GM21717 (cell line): ENCODE measurements around the gene KDM4E.
"Not testable (repeated sequence)": the region's sequence is repeated elsewhere in the genome, so short reads cannot be mapped to it uniquely, and the experiment has no call there.

Source experiments
- ATAC-seq: cut with Tn5 transposase; IDR thresholded peaks from one replicate; pipeline ENCODE4 v1.9.1; 2021; ENCODE audit warnings: mild to moderate bottlenecking, moderate library complexity; ENCODE audit not compliant: unreplicated experiment

Gene KDM4E

DNA sequence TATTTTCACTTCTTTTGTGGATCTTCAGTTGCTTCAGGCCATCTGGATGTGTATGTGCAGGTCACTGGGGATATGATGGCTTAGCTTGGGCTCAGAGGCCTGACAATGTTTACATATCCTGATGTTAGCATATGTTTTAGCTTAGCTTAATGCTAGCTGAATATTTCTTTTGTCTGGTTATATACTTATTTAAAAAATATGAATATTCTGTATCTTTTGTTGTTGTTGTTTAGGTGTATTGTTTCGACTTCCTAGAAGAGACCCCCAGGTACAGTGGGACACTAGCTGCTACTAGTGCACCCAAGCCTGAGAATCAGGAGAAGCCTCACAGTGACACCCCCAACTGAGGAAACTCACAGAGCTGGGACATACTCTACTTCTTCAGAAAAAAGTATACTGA lies at the start of gene KDM4E:
TSS of gene KDM4E (plus strand) at position 301 of the 400 bp plus-strand sequence. CDS start 300 bp downstream, outside the sequence.
- no peak for ATAC-seq

DNA sequence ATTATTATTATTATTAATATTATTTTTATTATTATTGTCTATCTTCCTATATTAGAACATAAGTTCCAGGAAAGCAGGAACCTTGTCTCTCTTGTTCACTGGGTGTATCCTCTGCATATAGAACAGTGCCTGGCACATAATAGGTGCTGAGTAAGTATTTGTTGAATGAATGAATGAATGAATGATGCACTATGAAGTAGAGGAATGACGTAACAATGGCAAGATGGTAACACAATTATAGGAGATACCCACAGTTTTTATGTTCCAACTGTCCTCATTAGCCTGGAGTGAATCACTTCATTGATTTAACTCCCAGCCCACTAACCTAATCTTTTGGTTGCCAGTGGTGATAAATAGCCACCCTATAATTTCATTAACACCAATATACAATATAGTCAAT lies 49.5 kb upstream of the KDM4E start:
- no peak for ATAC-seq

DNA sequence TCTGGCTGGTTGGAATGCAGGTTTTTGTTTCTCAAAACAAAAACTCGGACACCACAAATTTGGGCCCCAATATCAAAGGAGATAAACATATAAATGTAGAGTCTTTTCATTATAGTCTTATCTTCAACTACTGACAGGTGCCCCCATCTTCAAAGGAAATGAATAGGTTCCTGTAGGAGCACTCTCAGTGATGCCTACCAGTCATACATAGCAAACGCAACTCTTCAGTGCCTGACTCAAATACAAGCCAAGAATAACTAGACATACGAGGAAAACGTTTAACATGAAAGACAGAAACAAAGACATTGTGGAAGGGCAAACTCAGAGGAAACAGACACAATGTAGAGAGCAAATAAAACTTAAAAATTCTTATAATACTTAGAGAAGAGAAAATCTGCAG lies 37.7 kb upstream of the KDM4E start:
- ATAC-seq: no peak

DNA sequence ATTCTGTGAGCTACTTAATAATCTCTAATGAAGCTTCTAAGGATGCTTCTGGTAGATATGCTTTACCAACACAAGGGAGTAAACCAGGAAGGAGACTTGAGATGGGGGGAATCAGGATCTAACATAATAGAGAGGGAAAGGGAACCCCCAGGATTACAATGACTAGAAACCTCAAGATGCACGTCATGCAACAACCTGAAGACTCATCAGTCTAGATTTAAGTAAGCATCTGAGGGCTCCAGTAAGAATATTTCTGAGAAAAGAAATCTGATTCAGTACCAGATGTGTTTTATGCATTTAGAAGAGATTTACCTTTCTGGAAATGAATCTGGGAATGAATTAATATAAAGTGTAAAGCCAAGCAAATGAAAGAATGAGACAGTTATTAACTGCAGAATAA lies 36.3 kb upstream of the KDM4E start:
- no peak for ATAC-seq

DNA sequence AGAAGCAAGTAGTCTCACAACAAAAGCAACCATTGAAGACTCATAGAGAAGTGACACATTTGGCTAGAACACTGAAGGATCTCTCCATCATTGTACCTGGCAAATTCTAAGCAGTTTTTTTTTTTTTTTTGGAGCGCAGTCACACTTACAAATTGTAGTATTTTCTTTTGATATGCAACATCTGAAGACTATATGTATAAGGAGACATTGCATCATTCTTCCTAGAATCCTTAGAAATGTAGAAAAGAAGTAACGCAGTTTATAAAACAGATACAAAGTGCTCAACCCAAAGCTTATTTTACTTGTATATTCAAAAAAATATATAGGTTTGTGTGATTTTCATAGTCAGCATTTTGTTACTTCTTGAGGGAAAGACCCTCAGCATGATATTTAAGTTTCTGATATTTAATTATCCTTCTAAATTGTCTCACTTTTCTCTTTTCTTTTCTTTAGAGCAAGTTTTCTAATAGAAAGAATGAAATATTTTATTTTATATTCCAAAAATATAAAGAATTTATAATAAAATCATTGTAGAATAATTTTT lies 31.6 kb upstream of the KDM4E start:
- ATAC-seq: no peak

DNA sequence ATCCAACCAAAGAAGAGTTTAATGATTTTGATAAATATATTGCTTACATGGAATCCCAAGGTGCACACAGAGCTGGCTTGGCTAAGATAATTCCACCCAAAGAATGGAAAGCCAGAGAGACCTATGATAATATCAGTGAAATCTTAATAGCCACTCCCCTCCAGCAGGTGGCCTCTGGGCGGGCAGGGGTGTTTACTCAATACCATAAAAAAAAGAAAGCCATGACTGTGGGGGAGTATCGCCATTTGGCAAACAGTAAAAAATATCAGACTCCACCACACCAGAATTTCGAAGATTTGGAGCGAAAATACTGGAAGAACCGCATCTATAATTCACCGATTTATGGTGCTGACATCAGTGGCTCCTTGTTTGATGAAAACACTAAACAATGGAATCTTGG lies 27.6 kb upstream of the KDM4E start:
- ATAC-seq: no peak

DNA sequence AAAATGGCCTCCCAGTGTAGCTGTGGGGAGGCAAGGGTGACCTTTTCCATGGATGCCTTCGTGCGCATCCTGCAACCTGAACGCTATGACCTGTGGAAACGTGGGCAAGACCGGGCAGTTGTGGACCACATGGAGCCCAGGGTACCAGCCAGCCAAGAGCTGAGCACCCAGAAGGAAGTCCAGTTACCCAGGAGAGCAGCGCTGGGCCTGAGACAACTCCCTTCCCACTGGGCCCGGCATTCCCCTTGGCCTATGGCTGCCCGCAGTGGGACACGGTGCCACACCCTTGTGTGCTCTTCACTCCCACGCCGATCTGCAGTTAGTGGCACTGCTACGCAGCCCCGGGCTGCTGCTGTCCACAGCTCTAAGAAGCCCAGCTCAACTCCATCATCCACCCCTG lies 26.8 kb upstream of the KDM4E start:
- no peak for ATAC-seq

DNA sequence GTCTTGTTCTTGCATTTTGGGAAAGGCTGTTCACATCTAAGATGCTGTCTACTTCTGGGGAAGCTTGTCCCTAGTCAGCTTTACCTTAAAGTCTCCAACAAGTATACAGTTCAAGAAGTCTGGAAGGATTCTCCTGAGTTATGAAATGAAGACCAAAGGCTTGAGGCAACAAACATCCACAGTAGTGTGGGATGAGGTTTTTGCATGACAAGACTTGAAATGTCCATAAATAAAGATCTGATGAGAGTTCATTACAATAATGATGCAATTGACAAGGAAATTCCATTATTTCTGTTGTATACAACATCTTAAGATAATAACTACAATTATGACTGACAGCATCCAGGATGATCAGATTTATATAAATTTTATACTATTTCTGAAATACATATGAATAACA lies 21.3 kb upstream of the KDM4E start:
- ATAC-seq: no peak

DNA sequence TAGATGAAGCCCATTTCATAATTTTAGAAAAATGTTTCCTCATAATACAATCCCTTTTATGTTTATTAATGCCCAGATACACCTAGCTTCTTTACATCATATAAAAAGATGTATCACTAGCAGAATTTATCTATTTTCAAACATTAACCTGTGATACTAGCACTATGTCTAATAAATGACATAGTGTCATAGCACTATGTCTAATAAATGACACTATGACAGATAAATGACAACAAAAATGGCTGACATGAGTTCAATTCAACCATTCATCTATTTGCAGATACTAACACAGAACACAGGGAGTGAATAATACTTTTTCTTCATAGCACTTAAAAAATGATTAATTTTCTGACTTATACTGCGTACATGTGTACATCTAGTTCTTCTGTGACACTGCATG lies 19.4 kb upstream of the KDM4E start:
- ATAC-seq: no peak

DNA sequence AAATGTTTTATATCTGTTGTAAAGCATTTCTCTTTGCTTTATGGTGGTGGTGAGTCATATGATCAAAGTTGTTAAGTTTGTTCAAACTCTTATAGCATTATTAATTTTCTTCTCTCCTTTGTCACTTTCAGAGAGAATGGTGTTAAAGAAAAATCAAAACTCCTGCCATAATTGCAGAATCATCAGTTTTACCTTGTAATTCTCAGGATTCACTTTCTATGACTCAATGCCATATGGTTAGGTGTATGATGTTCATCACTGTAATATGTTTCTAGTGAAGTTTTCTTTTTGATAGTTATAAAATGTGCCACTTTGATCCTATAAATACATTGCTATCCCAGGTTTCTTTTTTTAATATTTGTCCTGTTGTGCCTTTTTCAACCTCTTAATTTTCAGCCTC lies 13.7 kb upstream of the KDM4E start:
- ATAC-seq: no peak

DNA sequence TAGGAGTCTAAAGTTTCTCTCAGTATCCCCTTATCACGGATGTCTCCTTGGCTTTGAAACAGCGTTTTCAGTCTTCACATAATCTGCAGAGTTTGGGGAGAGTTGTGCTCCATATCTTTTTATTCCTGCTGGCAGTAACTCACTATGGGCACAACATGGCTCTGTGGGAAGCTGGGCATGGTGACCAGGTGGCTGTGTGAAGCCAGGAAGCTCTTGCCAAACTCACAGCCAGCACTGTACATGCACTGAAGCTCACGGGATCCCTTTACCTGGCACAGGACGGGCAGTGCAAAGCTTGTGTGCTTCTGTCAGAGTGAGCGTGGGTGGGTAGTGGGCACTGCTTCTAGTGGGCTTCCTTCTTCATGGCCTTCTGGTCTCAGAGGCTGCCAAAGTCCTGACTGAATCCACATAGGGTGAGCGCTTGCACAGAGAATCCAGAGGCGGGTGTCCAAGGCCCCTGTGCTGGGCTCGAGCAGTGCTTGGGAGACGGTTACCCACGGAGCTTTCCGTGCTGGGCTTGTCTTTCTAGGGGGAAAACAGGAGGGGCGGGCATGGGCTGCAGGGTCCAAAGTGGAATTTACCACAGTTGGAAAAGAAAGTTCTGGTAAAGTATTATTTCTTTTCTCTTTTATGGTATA lies 10.8 kb upstream of the KDM4E start:
- no peak for ATAC-seq

DNA sequence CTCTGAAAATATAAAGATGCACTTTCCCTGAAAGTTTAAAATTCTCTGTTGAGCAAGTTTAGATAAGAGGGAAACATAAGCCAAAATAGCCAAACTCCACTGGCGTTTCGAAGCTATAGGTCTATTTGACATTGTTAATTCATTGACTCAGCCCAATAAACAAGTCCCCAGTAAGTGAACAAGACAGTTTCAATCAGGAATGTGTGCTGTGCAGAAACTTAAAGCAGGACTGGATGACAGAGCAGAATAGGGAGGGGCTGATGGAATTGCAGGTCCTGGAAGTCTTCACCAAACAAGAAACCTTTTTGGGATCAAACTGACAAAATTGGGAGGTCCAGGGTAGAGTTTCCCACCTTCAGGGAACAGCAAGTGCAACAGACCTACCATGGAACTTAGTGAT lies 8.9 kb upstream of the KDM4E start:
- no peak for ATAC-seq

DNA sequence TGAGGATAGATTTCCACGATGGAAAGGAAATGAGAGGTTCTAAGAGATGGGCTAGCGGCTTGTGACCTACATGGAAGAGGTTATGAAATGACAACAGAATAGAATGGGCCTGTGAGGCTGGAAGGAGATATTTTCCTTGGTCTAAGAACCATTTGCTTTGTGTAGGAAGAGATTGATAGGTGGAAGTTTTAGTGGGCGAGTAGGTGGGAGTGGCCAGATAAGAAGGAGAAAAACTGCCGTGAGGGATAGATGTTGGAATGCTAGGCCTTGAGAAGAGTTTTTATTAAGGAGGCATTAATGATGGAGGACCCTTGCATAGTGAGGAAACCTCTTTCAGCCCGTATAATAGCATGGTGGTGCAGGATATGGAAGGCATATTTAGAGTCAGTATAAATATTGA lies 3.6 kb upstream of the KDM4E start:
- not testable (repeated sequence) for ATAC-seq

DNA sequence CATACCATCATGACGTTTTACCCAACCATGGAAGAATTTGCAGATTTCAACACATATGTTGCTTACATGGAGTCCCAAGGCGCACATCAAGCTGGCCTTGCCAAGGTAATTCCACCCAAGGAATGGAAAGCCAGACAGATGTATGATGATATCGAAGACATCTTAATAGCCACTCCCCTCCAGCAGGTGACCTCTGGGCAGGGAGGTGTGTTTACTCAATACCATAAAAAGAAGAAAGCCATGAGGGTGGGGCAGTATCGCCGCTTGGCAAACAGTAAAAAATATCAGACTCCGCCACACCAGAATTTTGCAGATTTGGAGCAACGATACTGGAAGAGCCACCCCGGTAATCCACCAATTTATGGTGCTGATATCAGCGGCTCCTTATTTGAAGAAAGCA lies 536 bp downstream of the KDM4E start:
- not testable (repeated sequence) for ATAC-seq

DNA sequence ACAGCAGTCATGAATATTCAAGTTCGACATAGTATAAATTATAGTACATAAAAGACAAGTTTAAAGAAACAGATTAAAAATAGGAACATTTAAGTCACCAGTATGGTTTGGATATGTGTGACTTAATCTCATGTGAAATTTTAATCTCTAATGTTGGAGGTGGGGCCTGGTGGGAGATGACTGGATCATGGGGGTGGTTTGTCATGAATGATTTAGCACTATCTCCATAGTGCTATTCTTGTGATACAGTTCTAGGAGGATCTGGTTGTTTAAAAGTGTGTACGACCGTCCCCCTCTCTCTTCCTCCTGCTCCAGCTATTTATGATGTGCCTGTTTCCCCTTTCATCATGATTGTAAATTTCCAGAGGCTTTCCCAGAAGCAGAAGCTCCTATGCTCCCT lies 3.3 kb downstream of the KDM4E start:
- no peak for ATAC-seq

DNA sequence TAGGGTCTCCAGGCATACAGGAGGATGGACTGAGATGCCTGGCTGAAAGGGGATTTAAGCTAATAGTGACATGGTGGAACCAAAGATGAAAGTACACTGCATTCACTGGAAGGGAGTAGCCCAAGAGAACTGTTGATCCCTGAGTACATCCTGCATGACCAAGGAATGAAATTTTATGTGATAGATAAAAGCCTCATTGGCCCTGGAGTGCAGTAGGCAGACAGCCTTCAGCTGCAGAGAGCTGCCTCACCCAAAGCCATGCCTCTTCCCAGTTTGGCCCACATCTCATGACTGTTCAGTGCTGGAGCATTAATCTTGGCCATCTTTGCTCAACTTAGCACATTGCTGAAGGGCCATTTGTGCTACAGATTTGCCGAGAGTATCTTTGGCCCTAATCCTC lies 8.0 kb downstream of the KDM4E start:
- no peak for ATAC-seq

DNA sequence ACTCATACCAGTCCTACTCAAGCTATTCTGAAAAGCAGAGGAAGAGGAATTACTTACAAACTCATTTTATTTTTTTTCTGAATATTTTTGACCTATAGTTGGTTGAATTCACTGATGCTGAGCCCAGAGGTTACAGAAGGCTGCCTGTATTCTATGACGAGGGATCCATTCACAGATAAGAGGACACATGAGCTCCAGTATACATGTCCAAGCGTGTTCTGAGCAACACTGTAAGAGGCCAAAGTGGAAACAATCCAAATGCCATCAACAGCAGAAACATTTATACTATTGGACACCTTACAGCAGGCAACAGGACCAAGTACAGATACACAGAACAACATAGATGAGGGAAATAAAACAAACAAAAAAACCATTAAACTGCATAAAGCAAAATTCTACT lies 10.3 kb downstream of the KDM4E start:
- no peak for ATAC-seq

DNA sequence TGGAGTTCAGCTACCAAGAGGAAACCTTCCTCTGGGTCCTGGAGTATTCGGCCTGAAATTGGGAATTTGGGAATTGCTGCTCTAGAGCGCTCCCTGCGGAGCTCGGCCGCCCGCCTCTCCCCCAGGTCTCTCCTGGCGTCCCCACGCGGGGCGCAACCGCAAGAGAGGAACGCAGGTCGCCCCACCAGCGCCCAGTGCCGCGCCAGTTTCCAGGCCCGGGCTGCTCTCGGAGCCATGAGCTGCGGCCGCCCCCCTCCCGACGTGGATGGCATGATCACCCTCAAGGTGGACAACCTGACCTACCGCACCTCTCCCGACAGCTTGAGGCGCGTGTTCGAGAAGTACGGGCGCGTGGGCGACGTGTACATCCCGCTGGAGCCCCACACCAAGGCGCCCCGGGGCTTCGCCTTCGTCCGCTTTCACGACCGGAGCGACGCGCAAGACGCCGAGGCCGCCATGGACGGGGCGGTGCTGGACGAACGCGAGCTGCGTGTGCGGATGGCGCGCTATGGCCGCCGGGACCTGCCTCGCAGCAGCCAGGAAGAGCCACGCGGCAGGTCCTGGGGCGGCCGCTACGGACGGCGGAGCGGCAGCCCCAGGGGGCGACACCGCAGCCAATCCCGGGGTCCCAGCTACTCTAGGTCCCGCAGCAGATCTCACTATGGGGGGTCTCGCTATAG lies 12.4 kb downstream of the KDM4E start:
- not testable (repeated sequence) for ATAC-seq

DNA sequence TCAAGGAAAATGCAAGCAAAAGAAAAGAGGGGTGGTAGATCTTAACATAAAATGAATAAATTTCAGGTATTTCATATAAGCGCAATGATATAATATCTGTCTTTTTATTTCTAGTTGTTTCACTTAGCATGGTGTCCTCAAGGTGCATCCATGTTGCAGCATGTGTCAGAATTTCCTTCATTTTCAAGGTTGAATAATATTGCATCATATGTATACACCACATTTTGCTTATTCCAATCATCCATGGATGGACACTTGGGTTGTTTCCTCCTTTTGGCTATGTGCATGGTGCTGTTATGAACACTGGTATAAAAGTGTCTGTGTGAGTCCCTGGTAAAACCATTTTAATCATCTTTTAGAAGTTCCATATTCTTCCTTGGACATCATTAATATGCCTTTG lies 17.2 kb downstream of the KDM4E start:
- ATAC-seq: no peak

DNA sequence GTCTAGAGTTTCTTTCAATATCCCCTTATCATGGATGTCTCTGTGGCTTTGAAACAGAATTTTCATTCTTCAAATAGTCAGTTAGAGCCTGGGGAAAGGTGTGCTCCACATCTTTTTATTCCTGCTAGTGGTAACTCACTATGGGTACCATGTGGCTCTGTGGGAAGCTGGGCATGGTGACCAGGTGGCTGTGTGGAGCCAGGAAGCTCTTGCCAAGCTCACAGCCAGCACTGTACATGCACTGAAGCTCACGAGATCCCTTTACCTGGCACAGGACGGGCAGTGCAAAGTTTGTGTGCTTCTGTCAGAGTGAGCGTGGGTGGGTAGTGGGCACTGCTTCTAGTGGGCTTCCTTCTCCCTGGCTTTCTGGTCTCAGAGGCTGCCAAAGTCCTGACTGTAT lies 17.8 kb downstream of the KDM4E start:
- ATAC-seq: no peak

DNA sequence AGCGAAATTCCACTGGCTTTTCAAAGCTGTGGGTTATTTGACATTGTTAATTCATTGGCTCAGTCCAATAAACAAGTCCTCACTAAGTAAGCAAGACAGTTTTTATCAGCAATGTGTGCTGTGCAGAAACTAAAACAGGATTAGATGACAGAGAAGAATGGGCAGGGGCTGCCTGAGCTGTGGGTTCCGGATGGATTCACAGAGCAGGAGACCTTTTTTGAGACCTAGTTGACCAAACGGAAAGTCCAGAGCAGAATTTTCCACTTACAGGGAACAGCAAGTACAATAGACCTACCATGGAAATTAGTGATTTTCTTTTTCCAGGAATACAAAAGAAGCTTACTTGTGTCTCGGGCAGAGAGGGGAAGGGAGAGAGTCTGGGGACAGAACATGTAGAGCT lies 19.0 kb downstream of the KDM4E start:
- no peak for ATAC-seq

DNA sequence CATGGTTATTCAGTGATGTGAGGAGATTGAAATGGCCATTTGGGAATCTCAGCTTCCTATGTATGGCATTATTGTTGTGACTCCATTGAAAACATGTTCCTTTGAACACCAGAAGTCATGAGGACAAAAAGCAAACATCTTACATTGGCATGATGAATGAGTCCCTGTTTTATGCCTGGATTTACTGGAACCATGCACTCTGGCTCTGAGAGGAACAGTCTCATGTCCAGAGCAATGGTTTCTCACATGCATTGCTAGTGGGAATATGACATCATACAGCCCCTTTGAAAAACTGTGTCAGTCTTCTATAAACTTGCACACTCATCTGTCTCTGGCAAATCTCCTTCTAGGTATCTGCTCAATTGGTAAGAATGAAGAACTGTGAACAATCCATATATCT lies 20.8 kb downstream of the KDM4E start:
- ATAC-seq: no peak

DNA sequence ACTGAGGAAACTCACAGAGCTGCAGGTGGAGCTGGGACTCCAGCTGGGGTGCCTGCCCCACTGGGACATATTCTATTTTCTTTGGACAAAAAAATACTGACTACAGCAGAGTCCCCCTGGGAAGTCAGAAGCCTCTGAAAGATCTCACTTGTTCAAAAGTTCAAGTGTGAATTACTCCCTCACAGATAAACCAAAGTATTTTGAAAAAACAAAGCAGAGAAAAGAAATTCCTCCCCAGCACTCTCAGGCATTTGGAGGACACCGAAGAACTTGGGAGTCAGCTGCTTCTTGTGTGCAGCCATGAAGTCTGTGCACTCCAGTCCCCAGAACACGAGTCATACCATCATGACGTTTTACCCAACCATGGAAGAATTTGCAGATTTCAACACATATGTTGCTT lies 24.1 kb downstream of the KDM4E start, which contains the start of gene KDM4F:
TSS of gene KDM4F (plus strand) at position 301 of the 400 bp plus-strand sequence.
- ATAC-seq: not testable (repeated sequence)
